GM19025 (cell line): ENCODE results near the gene TNFSF11.
"Not testable (repeated sequence)": the region's sequence is repeated elsewhere in the genome, so short reads cannot be mapped to it uniquely, and the experiment has no call there.

Experiments
- ATAC-seq: cut with Tn5 transposase; IDR thresholded peaks from one replicate; pipeline ENCODE4 v1.9.1; 2021; ENCODE audit warnings: mild to moderate bottlenecking, low read depth, moderate library complexity; ENCODE audit not compliant: unreplicated experiment

The TNFSF11 gene

GRCh38 chr13:42559573-42560218 lies 14.3 kb upstream of the TNFSF11 start:
- not testable (repeated sequence) for ATAC-seq

DNA sequence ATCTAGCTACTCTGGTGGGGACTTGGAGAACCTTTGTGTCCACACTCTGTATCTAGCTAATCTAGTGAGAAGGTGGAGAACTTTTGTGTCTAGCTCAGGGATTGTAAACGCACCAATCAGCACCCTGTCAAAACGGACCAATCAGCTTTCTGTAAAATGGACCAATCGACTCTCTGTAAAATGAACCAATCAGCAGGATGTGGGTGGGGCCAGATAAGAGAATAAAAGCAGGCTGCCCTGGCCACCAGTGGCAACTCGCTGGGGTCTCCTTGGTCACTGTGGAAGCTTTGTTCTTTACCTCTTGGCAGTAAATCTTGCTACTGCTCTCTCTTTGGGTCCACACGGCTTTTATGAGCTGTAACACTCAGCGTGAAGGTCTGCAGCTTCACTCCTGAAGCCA lies 13.6 kb upstream of the TNFSF11 start:
- not testable (repeated sequence) for ATAC-seq

- no peak for ATAC-seq
Observed at GRCh38 chr13:42561752-42562467, 12.0 kb upstream of the TNFSF11 start.

GRCh38 chr13:42567906-42568305 lies 6.0 kb upstream of the TNFSF11 start:
- no peak for ATAC-seq

DNA sequence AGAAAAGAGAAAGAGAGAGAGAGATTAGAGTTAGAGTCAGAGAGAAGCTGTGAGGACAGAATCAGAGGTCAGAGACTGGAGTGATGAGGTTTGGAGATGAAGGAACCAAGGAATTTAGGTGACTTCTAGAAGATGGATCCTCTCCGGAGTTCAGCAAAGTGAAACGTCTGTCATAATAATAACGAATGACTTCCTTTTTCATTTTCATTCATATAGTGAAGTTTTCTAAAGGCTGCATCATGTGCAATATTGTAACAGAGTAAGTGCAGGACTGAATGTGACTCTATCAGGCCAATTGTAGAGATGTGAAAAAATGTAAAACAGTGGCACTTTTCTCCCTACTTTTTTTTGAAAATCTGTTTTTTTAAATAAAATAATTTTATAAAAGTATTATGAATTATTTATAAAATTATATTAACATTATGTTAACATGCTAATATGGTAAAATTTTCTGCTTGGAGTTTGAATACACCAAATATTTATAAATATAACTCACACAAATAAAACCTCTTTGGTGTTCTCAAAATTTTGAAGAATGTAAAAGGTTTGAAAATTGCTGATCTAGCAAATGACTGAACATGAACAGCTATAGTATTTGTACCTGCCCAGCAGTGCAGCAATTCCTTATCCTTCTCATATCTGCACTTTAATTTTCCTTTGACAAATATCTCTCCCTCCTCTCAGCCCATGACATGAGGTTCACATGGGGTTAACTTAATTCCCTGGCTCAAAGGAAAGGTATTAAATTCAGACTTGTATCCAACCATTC lies 4.2 kb upstream of the TNFSF11 start:
- no peak for ATAC-seq

- no peak for ATAC-seq
Observed at GRCh38 chr13:42571895-42572294, 2.1 kb upstream of the TNFSF11 start.

GRCh38 chr13:42574435-42575311 lies 721 bp downstream of the TNFSF11 start:
- peak; percentile 53 for ATAC-seq

DNA sequence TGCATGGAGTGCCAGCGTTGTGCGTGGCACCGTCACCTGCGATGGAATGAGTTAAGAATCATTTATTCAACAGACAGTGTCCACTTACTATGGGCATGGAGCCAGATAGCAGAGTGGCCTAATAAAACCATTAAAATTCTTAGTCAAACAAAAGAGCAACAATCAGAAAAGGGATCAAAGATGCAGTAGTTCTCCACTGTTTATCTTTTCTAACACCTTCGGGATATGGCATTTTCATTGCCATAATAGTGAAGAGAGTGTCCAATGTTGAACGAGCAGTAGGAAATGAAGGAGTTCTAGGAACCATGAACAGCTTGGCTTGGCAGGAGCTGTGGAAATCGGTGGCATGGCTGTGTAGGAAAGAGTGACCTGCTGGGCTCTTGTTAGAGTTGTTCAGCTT lies 2.0 kb downstream of the TNFSF11 start:
- no peak for ATAC-seq

GRCh38 chr13:42577538-42577937 lies 3.6 kb downstream of the TNFSF11 start:
- no peak for ATAC-seq

- no peak for ATAC-seq
Observed at GRCh38 chr13:42580644-42581043, 6.7 kb downstream of the TNFSF11 start.

DNA sequence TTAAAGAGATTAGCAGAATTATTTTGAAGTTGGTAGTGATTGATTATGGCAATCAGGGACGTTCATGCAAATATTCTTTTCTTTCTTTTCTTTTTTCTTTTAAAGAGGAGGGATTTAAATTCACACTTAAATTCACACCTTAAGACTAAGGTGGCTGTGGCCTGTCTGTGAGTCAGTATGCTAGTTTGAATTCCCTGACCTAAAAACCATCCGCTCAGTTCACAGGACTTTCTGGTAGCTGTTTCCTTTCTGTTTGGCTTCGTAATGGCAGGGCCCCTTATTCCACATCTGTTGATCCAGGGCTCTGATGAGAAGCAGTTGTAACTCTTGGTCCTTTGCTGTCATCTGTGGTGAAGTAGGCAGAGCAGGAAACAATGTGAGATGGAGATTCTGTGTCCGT lies 7.5 kb downstream of the TNFSF11 start:
- ATAC-seq: no peak

DNA sequence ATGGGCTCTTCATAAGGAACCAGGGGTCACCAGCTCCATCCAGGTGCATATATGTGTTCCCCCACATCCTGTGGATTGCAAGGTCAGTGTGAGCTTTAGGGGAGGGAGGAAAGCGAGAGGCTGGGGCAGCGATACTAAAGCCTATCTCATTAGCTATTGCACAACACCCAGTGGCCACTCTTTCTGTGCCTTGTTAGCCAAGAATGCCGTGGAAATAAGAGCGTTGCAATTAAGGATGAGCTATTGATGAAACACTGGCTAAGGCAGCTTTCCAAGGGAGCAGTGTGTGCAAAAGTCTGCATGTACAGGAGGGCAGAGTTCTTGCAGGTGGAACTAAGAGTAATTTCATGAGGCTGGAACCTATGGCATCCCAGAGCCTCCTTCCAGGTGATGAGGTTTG lies 17.6 kb downstream of the TNFSF11 start:
- ATAC-seq: no peak

DNA sequence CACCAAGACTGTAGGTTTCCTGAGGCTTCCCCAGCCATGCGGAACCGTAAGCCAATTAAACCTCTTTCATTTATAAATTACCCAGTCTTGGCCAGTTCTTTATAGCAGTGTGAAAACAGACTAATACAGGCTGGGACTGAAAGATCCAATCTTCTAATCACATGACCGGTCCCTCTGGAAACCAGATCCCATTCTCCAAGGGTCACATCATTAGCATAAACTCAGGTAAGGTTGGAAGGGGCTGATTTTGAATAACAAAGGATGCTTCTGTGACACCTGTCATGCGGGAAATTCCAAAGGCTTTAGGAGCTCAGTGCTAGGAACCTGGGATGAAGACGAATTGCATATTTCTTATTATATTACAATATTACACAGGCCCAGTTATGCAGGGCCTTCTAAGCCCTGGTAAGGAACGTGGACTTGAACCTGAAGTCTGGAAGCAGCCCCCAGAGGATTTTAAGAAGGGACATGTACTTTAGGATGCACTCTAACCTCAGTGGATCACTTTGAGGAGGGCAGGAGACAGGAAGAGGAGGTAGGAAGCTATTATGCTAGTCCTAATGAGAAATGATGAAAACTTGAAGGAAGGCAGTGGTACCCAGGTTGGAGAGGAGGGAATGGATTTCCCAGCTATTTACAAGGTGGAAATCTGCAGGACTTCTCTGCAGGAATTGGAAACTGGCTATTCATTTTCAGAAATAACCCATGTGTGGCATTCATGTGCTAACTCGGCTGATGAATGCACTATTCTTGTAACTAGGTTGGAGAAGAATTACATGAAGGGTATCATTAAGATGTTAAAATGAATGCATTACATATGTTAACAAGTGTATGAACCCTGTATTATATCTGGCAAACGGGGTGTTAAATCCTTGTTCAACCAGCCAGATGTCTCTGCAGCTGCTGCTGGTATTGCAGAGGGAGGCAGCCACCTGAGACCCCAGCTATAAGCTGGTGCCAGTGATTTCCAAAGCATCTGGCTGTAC lies 19.3 kb downstream of the TNFSF11 start:
- no peak for ATAC-seq

GRCh38 chr13:42594481-42595252 lies 20.7 kb downstream of the TNFSF11 start:
- ATAC-seq: no peak

- ATAC-seq: no peak
Observed at GRCh38 chr13:42595253-42595571, 21.3 kb downstream of the TNFSF11 start.

DNA sequence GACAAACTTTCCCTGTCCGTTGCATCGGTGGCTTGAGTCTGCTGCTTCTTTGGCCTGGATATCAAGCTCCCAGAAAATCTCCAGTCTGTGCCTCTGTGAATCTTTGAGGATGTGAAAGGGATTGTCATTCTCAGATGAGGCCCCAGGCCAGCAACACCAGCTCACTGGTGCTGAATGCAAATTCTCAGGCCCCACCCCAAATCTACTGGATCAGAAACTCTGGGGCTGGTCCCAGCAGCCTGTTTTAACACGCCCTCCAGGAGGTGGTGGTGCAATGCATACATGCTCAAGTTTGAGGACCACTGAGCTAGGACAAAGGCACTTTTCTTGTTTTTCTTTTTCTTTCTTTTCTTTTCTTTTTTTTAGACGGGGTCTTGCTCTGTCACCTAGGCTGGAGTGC lies 23.6 kb downstream of the TNFSF11 start:
- ATAC-seq: no peak

DNA sequence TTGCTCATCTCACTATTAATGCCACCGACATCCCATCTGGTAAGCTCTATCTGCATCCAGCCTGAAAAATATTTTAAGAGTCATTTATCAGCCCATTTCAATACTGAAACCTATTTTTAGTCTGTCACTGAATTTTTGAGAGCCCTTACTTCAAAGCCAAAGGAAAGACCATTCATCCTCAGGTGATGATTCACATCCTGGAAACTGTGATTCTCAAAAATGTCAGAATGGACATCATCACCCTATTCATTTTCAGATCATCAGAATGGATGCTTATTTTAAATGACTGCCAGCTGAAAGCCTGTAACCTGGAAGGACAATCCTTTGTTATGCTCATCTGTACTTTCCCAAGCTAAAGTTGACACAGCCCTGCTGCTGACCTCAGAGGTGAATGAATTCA lies 27.0 kb downstream of the TNFSF11 start:
- ATAC-seq: no peak

GRCh38 chr13:42602906-42603305 lies 29.0 kb downstream of the TNFSF11 start:
- no peak for ATAC-seq

DNA sequence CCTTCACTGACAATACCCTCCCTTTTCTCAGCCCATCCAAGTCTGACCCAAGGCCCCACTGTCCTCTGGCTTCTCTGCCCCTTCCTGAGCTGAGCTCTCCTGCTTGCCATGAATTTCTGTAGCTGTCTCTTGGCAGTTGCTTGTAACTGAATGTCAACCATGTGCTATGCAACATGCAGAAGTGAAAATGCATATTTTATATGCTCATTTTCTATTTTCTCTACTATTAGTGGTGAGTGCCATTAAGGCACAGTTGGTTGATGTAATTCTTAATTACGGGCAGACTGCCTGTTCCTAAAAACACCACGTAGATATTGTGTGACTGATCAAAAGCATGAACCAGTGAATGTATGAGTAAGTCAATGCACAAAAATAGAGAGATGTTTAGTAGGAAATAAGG lies 29.6 kb downstream of the TNFSF11 start:
- ATAC-seq: no peak
